GM21390 (cell line): ENCODE results near the gene METAP1.
"Not testable (repeated sequence)": the region's sequence is repeated elsewhere in the genome, so short reads cannot be mapped to it uniquely, and the experiment has no call there.

Experiments
- ATAC-seq: cut with Tn5 transposase; IDR thresholded peaks from one replicate; pipeline ENCODE4 v1.9.1; 2021; ENCODE audit not compliant: unreplicated experiment

METAP1 gene

GRCh38 chr4:99090481-99091215 lies 95.1 kb downstream of the METAP1 start:
- no peak for ATAC-seq

- no peak for ATAC-seq
Observed at GRCh38 chr4:99091216-99091575, 95.7 kb downstream of the METAP1 start.

DNA sequence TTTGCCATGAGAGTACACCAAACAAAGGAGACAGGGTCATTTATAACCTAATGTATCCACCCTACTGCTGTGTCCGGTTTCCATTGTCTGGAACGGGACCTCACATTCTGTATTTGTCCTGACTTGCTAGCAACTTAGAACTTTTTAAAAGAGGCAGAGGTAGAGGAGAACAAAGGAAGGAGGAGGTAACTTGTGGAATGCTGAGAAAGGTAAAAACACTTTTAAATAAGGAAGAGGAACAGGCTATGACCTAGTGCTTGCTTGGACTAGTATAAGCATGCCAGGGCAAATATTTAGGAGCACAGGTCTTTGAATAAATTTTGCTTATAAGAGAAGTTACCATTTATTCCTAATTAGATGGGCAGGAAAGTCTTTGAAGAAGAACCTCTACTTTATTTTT lies 96.3 kb downstream of the METAP1 start:
- not testable (repeated sequence) for ATAC-seq

GRCh38 chr4:99099311-99099710 lies 103.8 kb downstream of the METAP1 start:
- no peak for ATAC-seq

DNA sequence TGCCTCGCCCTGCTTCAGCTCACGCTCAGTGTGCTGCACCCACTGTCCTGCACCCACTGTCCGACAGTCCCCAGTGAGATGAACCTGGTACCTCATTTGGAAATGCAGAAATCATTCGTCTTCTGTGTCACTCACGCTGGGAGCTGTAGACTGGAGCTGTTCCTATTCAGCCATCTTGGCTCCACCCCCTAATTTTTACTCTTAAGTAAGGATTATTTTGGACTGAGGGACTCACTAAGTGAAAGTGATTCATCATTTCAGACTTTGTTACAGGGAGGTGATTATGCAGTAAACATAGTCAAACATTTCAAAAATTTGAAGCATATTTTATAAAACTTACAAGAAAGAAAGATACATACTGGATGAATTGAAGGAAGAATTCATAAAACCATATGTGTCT lies 104.3 kb downstream of the METAP1 start:
- ATAC-seq: not testable (repeated sequence)

DNA sequence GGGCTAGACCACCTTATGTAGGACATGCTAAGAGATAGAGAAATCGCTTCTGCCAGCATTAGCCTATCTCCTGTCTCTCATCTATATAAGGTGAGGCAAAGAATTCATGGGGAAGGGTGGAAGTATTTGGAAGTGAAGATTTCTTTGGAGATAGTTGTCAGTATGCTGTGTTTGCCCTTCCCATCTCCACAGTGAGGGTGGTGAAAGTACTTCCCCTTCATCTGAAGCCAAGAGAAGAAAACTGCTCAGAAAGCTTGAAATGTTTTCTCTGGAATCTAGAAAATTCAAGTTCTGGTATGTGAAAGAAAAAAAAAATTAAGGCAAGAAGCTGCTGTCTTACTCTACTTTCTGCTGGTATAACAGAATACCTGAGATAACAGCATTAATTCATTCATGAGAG lies 105.4 kb downstream of the METAP1 start:
- ATAC-seq: no peak

DNA sequence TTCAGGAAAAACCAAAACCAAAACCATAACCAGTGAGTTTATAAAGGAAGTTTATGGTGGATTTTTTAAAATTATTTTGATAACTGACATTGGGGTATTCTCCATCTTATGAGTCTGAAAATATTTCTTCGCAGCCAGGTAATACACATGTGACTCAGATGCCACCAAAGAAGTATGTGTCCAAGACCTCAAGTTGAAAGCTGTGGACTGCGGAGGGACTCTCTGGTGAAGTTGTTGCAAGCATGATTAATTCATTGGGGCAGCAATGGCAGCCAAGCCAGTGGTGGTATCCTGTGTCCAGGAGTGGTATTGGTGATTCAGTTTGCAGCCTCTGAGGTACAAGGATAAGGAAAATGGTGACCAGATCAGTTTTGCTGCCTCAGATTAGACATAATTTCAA lies 107.1 kb downstream of the METAP1 start:
- no peak for ATAC-seq

GRCh38 chr4:99103166-99103565 lies 107.6 kb downstream of the METAP1 start:
- no peak for ATAC-seq

DNA sequence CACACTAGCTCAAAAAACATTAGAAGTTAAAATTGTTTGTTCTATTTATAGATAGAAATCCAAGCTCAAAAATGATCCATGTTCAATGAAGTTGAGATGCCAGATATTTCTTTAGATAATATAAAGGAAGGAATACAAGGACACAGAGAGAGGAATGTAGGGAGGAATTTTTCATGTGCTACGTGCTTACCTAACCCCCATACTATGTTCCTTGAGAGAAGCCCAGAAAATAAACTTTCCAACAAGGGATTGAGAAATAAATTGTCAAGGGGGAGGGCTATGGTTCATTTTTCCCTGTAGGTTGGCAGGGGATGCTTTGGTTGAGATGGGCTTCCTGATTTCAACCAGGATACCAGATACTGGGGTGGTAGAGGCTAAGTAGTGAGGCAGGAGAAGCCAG lies 108.6 kb downstream of the METAP1 start:
- ATAC-seq: no peak

- not testable (repeated sequence) for ATAC-seq
Observed at GRCh38 chr4:99109286-99109685, 113.8 kb downstream of the METAP1 start.
